IMR-90 (cell line): Measurements from ENCODE around the gene PPP1R9A.

ENCODE experiments used
- BHLHE40 ChIP-seq: fragments of 150-350 bp; IDR thresholded peaks from 2 replicates; pipeline ENCODE4 v1.6.1; 2016; ENCODE audit warnings: mild to moderate bottlenecking, low read depth, low read length
- CEBPB ChIP-seq: IDR thresholded peaks from 2 replicates; pipeline ENCODE4 v1.6.1; 2012; ENCODE audit warnings: low read depth, low read length, improper control_type of control experiment
- FOS ChIP-seq: fragments of 150-350 bp; IDR thresholded peaks from 2 replicates; pipeline ENCODE4 v1.6.1; 2016; ENCODE audit warnings: low read depth, low read length
- MAFK ChIP-seq: IDR thresholded peaks from 2 replicates; pipeline ENCODE4 v1.6.1; 2012; ENCODE audit warnings: low read depth, low read length, improper control_type of control experiment
- MAZ ChIP-seq: IDR thresholded peaks from 2 replicates; pipeline ENCODE4 v1.6.1; 2012; ENCODE audit warnings: low read depth, mild to moderate bottlenecking, low read length, improper control_type of control experiment, moderate library complexity, borderline replicate concordance
- MXI1 ChIP-seq: IDR thresholded peaks from 2 replicates; pipeline ENCODE4 v1.6.1; 2012; ENCODE audit warnings: low read depth, mild to moderate bottlenecking, low read length, moderate library complexity, borderline replicate concordance
- POLR2A ChIP-seq: IDR thresholded peaks from 2 replicates; pipeline ENCODE4 v1.6.1; 2012; ENCODE audit warnings: mild to moderate bottlenecking, low read depth, low read length
- RAD21 ChIP-seq: IDR thresholded peaks from 2 replicates; pipeline ENCODE4 v1.6.1; 2012; ENCODE audit warnings: low read length, improper control_type of control experiment
- RFX5 ChIP-seq: IDR thresholded peaks from 2 replicates; pipeline ENCODE4 v1.8.0; 2012; ENCODE audit warnings: low read depth, mild to moderate bottlenecking, low read length, moderate library complexity
- TF ChIP-seq, protein P1 (sequence below): conservative IDR thresholded peaks from 2 replicates; pipeline ENCODE4 v1.5.1; 2012; ENCODE audit warnings: mild to moderate bottlenecking, low read depth, low read length, improper control_type of control experiment
- TF ChIP-seq, protein P2 (sequence below): fragments of 150-350 bp; IDR thresholded peaks from 2 replicates; pipeline ENCODE4 v1.6.1; 2016; ENCODE audit warnings: low read depth, mild to moderate bottlenecking, low read length, moderate library complexity, borderline replicate concordance
- TF ChIP-seq, protein P3 (sequence below): fragments of 150-350 bp; IDR thresholded peaks from 2 replicates; pipeline ENCODE4 v1.6.1; 2017; ENCODE audit warnings: mild to moderate bottlenecking, antibody characterized with exemption, low read length, low read depth

DNA sequence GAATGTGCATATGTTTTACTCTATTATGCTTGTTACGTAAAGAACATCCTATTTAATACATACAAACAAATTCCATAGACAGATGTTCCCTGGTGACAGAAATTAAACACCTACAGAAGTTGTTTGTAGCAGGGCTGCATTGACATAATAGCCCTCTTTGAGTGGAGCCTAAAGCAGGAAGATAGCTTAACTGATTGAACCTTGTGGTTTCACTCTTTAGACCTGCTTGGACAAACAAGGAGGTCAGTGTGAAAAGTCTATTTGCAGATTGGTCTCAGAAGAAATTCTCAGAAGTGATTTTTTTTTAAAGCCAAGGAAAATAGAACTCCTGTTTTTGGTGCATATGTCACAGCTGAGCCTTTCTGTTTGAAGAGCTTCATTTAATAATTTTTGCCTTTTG lies 121.3 kb downstream of the PPP1R9A start:
- TF ChIP-seq, protein P1, sequence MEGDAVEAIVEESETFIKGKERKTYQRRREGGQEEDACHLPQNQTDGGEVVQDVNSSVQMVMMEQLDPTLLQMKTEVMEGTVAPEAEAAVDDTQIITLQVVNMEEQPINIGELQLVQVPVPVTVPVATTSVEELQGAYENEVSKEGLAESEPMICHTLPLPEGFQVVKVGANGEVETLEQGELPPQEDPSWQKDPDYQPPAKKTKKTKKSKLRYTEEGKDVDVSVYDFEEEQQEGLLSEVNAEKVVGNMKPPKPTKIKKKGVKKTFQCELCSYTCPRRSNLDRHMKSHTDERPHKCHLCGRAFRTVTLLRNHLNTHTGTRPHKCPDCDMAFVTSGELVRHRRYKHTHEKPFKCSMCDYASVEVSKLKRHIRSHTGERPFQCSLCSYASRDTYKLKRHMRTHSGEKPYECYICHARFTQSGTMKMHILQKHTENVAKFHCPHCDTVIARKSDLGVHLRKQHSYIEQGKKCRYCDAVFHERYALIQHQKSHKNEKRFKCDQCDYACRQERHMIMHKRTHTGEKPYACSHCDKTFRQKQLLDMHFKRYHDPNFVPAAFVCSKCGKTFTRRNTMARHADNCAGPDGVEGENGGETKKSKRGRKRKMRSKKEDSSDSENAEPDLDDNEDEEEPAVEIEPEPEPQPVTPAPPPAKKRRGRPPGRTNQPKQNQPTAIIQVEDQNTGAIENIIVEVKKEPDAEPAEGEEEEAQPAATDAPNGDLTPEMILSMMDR = no peak
- TF ChIP-seq CEBPB (no peak), RAD21 (no peak), FOS (no peak), POLR2A (no peak), MXI1 (no peak), RFX5 (no peak), BHLHE40 (no peak), MAZ (no peak), MAFK (no peak)
- TF ChIP-seq, protein P2, sequence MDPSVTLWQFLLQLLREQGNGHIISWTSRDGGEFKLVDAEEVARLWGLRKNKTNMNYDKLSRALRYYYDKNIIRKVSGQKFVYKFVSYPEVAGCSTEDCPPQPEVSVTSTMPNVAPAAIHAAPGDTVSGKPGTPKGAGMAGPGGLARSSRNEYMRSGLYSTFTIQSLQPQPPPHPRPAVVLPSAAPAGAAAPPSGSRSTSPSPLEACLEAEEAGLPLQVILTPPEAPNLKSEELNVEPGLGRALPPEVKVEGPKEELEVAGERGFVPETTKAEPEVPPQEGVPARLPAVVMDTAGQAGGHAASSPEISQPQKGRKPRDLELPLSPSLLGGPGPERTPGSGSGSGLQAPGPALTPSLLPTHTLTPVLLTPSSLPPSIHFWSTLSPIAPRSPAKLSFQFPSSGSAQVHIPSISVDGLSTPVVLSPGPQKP = no peak
- TF ChIP-seq, protein P3, sequence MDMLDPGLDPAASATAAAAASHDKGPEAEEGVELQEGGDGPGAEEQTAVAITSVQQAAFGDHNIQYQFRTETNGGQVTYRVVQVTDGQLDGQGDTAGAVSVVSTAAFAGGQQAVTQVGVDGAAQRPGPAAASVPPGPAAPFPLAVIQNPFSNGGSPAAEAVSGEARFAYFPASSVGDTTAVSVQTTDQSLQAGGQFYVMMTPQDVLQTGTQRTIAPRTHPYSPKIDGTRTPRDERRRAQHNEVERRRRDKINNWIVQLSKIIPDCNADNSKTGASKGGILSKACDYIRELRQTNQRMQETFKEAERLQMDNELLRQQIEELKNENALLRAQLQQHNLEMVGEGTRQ = no peak
